PC-9 (cell line): Measurements from ENCODE around the gene AGMAT. TPM values are rescaled to one million over a fixed set of nuclear protein-coding genes. Genes with fewer than 3 reads are reported as not detected.

ENCODE experiments used
- BruUV-seq: library from RNA; stranded (reverse); fragments of 400-500 nt; replicated peaks from 2 replicates; lab custom pipeline; 2021; lab: Mats Ljungman, UMichigan
- CTCF ChIA-PET: fragments of 300-600 bp; sonication (Branson Sonifier 250); formaldehyde crosslinking; loops from one replicate; lab custom pipeline; 2022; ENCODE audit warnings: antibody characterized with exemption; lab: Charles Lee
- POLR2A ChIA-PET: fragments of 300-600 bp; sonication (Branson Sonifier 250); formaldehyde crosslinking; loops from one replicate; lab custom pipeline; 2022; ENCODE audit warnings: antibody characterized with exemption; ENCODE audit not compliant: unreplicated experiment; lab: Charles Lee
- DNase-seq, 2 experiments: peaks; one replicate each; pipeline versions ENCODE4 v3.0.0 to v3.0.0-alpha.2; 2015 to 2022; ENCODE audit warnings: mixed read lengths in 1 of 2
- H2AFZ ChIP-seq: fragments of 200-600 bp; sonication (generic); 2 replicates; pipeline ENCODE4 v1.8.1; 2017; ENCODE audit warnings: antibody characterized with exemption
- H3F3A ChIP-seq: fragments of 200-600 bp; sonication (generic); 2 replicates; pipeline ENCODE4 v1.8.1; 2017; ENCODE audit warnings: antibody characterized with exemption, mild to moderate bottlenecking, low read depth; ENCODE audit not compliant: insufficient read depth
- H3K27ac ChIP-seq: fragments of 200-600 bp; sonication (generic); 2 replicates; pipeline ENCODE4 v1.6.1; 2016; ENCODE audit warnings: mixed run types
- H3K27me3 ChIP-seq: fragments of 200-600 bp; sonication (generic); 2 replicates; pipeline ENCODE4 v1.6.1; 2016; ENCODE audit warnings: low read depth, mixed run types; ENCODE audit not compliant: insufficient read depth
- H3K36me3 ChIP-seq: fragments of 200-600 bp; sonication (generic); 2 replicates; pipeline ENCODE4 v1.6.1; 2016; ENCODE audit warnings: low read depth, mixed run types
- H3K4me1 ChIP-seq: fragments of 200-600 bp; sonication (generic); replicated peaks from 2 replicates; pipeline ENCODE4 v1.6.1; 2016; ENCODE audit warnings: mixed run types; ENCODE audit not compliant: insufficient read depth
- H3K4me2 ChIP-seq: fragments of 200-600 bp; sonication (generic); 2 replicates; pipeline ENCODE4 v1.6.1; 2017; ENCODE audit warnings: mixed run types
- H3K4me3 ChIP-seq: fragments of 200-600 bp; sonication (generic); 2 replicates; pipeline ENCODE4 v1.6.1; 2016; ENCODE audit warnings: mixed run types
- H3K79me2 ChIP-seq: fragments of 200-600 bp; sonication (generic); 2 replicates; pipeline ENCODE4 v1.6.1; 2017; ENCODE audit warnings: low read depth, mixed run types
- H3K9me2 ChIP-seq: fragments of 200-600 bp; sonication (generic); 2 replicates; pipeline ENCODE4 v1.8.1; 2017; ENCODE audit warnings: mild to moderate bottlenecking; ENCODE audit not compliant: insufficient read depth
- H3K9me3 ChIP-seq: fragments of 200-600 bp; sonication (generic); 2 replicates; pipeline ENCODE4 v1.8.1; 2016; ENCODE audit warnings: low read depth; ENCODE audit not compliant: insufficient read depth
- H4K20me1 ChIP-seq: fragments of 200-600 bp; sonication (generic); 2 replicates; pipeline ENCODE4 v1.8.1; 2017; ENCODE audit not compliant: insufficient read depth
- CTCF ChIP-seq: fragments of 200-600 bp; sonication (generic); conservative IDR thresholded peaks from 2 replicates; pipeline ENCODE4 v1.6.1; 2017; ENCODE audit warnings: mixed run types, antibody characterized with exemption, mild to moderate bottlenecking, moderate library complexity
- EZH2 ChIP-seq: fragments of 200-600 bp; sonication (generic); IDR thresholded peaks from 2 replicates; pipeline ENCODE4 v1.8.0; 2017; ENCODE audit warnings: antibody characterized with exemption, low read depth
- intact Hi-C: fragments of 100-400 bp; cut with micrococcal nuclease; formaldehyde crosslinking; loops from one replicate; pipeline ENCODE4 v1.10.0; 2022; ENCODE audit not compliant: unreplicated experiment
- total RNA-seq: library from RNA; stranded (reverse); gene quantifications from 2 replicates; pipeline ENCODE4 v1.2.3, GENCODE V29; 2021

AGMAT gene
- total RNA-seq, 1 experiment from 2014 or later: 2.9 TPM

- CTCF ChIA-PET: no interaction called here
- TF ChIP-seq CTCF (no peak), EZH2 (no peak)
- TSS peak; percentile 19 for BruUV-seq
- DNase-seq: no peak
- Histone ChIP-seq H2AFZ (peak overlapping the region; percentile 81; the same call in 1 of the 2 replicates), H3K4me2 (peak overlapping the region; percentile 93), H3K79me2 (peaks cover 15% of the 10 kb centered on the region; the same call in 1 of the 2 replicates), H3K4me1 (peaks cover 17% of the 10 kb centered on the region), H3K9me3 (no peaks in the 10 kb centered on the region), H3K36me3 (no peaks in the 10 kb centered on the region), H3K27ac (peak overlapping the region; percentile 54), H3K4me3 (peak overlapping the region; percentile 62), H3K27me3 (no peaks in the 10 kb centered on the region), H3K9me2 (no peaks in the 10 kb centered on the region), H3F3A (peaks cover 25% of the 10 kb centered on the region), H4K20me1 (no peaks in the 10 kb centered on the region)
- POLR2A ChIA-PET: interaction anchor here (0.5 to 1.3 kb wide), 3 partner anchors 90 to 372 kb away, joined by 3 to 35 read pairs (median 5); partner anchors contain the start of gene TMEM51
- intact Hi-C loops: loop anchor here (2.0 to 10.0 kb wide), 7 partner anchors 33 to 619 kb away; partner anchors contain the start of gene TMEM51
These were observed 58.8 kb downstream of the AGMAT start for GRCh38 chr1:15526021-15526489.

DNA sequence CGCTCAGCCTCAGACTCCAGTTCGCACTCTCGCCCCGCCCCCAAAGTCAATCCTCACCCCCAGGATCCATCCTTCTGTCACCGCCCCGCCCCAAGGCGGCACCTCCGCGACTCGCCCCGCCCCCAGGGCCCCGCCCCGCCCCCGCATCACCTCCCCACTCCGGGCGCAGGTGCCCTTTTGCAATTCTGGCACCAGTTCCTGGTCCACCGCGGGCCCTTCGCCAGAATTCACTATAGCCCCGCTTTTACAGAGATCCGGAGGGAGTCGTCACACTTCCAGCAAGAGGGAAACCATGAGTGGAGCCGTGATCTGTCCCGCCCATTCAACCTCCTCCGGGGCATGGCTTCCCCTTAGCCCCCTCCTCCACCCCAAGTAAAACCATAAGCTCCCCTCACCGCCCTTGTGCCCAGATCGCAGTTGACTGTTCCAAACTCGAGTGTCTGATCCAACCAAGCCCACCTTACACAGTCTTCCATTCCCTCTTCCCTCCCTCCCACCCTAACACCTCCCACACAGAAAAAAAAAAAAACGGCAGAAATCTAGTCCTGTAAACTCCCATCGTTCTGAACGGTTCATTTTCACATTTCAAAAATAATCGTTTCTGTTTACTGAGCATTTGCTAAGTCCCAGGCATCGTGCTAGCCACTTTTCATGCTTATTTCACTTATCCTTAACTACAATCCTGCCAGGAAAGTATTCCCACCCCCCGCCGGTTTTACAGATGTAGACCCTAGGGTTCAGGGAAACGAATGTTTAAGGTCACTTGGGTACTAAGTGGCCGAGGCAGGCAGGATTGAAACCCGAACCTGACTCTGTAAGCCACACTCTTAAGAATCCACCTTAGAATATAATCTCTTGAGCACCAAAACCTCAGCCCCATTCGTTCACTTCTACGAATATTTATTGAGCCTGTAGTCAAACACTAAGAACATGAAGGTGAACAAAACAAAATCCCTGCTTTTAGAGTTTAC, 59.5 kb downstream of the AGMAT start:
- peak overlapping the region; percentile 62 for H3K4me3 ChIP-seq
- H3K27me3 ChIP-seq: no peaks in the 10 kb centered on the region
- H3K27ac ChIP-seq: peak overlapping the region; percentile 54
- no peaks in the 10 kb centered on the region for H3K36me3 ChIP-seq
- H2AFZ ChIP-seq: peak overlapping the region; percentile 81
- H3K4me1 ChIP-seq: peaks cover 17% of the 10 kb centered on the region
- ChIA-PET POLR2A (interaction anchor here (0.5 to 0.6 kb wide), 2 partner anchors 91 to 513 kb away, joined by 3 to 35 read pairs; no protein-coding TSS in a partner anchor), CTCF (no interaction called here)
- TF ChIP-seq CTCF: no peak
- no peak for TF ChIP-seq EZH2
- peaks cover 25% of the 10 kb centered on the region for H3F3A ChIP-seq
- intact Hi-C loops: loop anchor here (2.0 to 10.0 kb wide), 7 partner anchors 33 to 619 kb away; partner anchors contain the start of gene TMEM51
- DNase-seq: peak in 1 of 2 experiments; percentile 98
- no TSS peak for BruUV-seq
- H3K4me2 ChIP-seq: peak overlapping the region; percentile 93
- no peaks in the 10 kb centered on the region for H4K20me1 ChIP-seq
- peaks cover 15% of the 10 kb centered on the region; the same call in 1 of the 2 replicates for H3K79me2 ChIP-seq
- no peaks in the 10 kb centered on the region for H3K9me3 ChIP-seq
- H3K9me2 ChIP-seq: no peaks in the 10 kb centered on the region

GRCh38 chr1:15524283-15525049, 60.4 kb downstream of the AGMAT start:
- POLR2A ChIA-PET: no interaction called here
- Histone ChIP-seq H3K9me3 (no peaks in the 10 kb centered on the region), H3K4me1 (peaks cover 17% of the 10 kb centered on the region), H3K4me2 (no peak overlapping the region), H3K27me3 (no peaks in the 10 kb centered on the region), H3K27ac (peak overlapping the region; percentile 78), H3K4me3 (peak overlapping the region; percentile 43; the same call in 1 of the 2 replicates), H2AFZ (no peak overlapping the region; the same call in 1 of the 2 replicates), H3F3A (peaks cover 25% of the 10 kb centered on the region), H4K20me1 (no peaks in the 10 kb centered on the region), H3K79me2 (peaks cover 15% of the 10 kb centered on the region; the same call in 1 of the 2 replicates), H3K36me3 (no peaks in the 10 kb centered on the region), H3K9me2 (no peaks in the 10 kb centered on the region)
- peak; percentile 83 to 99 for DNase-seq
- CTCF ChIA-PET: no interaction called here
- intact Hi-C loops: loop anchor here (1.0 to 10.0 kb wide), 6 partner anchors 93 to 620 kb away; partner anchors contain the start of genes DDI2 and TMEM51
- TF ChIP-seq EZH2: no peak
- no peak for TF ChIP-seq CTCF
- BruUV-seq: no TSS peak
